CD14-positive monocyte (primary cell): Measurements from ENCODE around the gene DRAM1. TPM values are rescaled to one million over a fixed set of nuclear protein-coding genes. Genes with fewer than 3 reads are reported as not detected.
A peak's percentile ranks its signal among the peaks of the same experiment; 100 is the strongest.

Experiments used
- DNase-seq, 3 donors: peaks; one replicate each; pipeline ENCODE4 v3.0.0-alpha.2; 2011 to 2022
- H2AFZ ChIP-seq: 2 replicates; pipeline ENCODE4 v1.6.0; 2012; ENCODE audit warnings: mild to moderate bottlenecking, low read depth, low read length, inconsistent platforms; ENCODE audit not compliant: insufficient read depth, poor library complexity, severe bottlenecking
- H3K27ac ChIP-seq, 2 donors: 1 replicate in 1 of 2; 2 replicates in 1 of 2; pipeline ENCODE4 v1.5.1; 2012 to 2013; ENCODE audit warnings: low read length in 2 of 2, control low read depth in 1 of 2, inconsistent platforms in 1 of 2, low read depth in 1 of 2, mild to moderate bottlenecking in 1 of 2
- H3K27me3 ChIP-seq, 2 donors: one replicate each; pipeline versions ENCODE4 v1.6.0 to v1.6.1; 2011 to 2013; ENCODE audit warnings: low read length in 2 of 2; ENCODE audit not compliant: control insufficient read depth in 2 of 2, insufficient read depth in 2 of 2
- H3K36me3 ChIP-seq, 2 donors: replicated peaks in 1 of 2; 1 replicate in 1 of 2; 2 replicates in 1 of 2; pipeline versions ENCODE4 v1.5.1 to v1.6.1; 2012 to 2013; ENCODE audit warnings: low read length in 2 of 2, control low read depth in 1 of 2, inconsistent platforms in 1 of 2, mild to moderate bottlenecking in 1 of 2; ENCODE audit not compliant: insufficient read depth in 2 of 2, control insufficient read depth in 1 of 2
- H3K4me1 ChIP-seq, 2 donors: 1 replicate in 1 of 2; 2 replicates in 1 of 2; pipeline versions ENCODE4 v1.5.1 to v1.6.1; 2012 to 2013; ENCODE audit warnings: low read length in 2 of 2, control low read depth in 1 of 2, inconsistent platforms in 1 of 2, mild to moderate bottlenecking in 1 of 2, moderate library complexity in 1 of 2; ENCODE audit not compliant: insufficient read depth in 2 of 2, control insufficient read depth in 1 of 2
- H3K4me2 ChIP-seq: replicated peaks from 2 replicates; pipeline ENCODE3; 2012; ENCODE audit warnings: low read length, moderate library complexity, mild to moderate bottlenecking; ENCODE audit not compliant: poor library complexity, severe bottlenecking; ENCODE audit errors: extremely low read depth
- H3K4me3 ChIP-seq, 3 experiments: fragments of 200-600 bp in 1 of 3; sonication (generic) in 1 of 3; replicated peaks in 1 of 3; 1 replicate in 2 of 3; 2 replicates in 1 of 3; pipeline ENCODE4 v1.5.1; 2011 to 2013; ENCODE audit warnings: low read length in 3 of 3, mild to moderate bottlenecking in 3 of 3, control low read depth in 2 of 3, low read depth in 2 of 3, inconsistent platforms in 1 of 3, moderate library complexity in 1 of 3
- H3K79me2 ChIP-seq: 2 replicates; pipeline ENCODE4 v1.6.0; 2012; ENCODE audit warnings: mild to moderate bottlenecking, control low read depth, inconsistent platforms, low read length, moderate library complexity; ENCODE audit not compliant: insufficient read depth
- H3K9ac ChIP-seq: 2 replicates; pipeline ENCODE4 v1.6.0; 2017; ENCODE audit warnings: low read length, mild to moderate bottlenecking; ENCODE audit not compliant: insufficient read depth, poor library complexity, severe bottlenecking
- H3K9me3 ChIP-seq, 2 donors: replicated peaks in 1 of 2; 1 replicate in 1 of 2; 2 replicates in 1 of 2; pipeline versions ENCODE4 v1.5.1 to v1.6.1; 2012 to 2013; ENCODE audit warnings: low read length in 2 of 2, control low read depth in 1 of 2; ENCODE audit not compliant: control insufficient read depth in 1 of 2, insufficient read depth in 1 of 2
- H4K20me1 ChIP-seq: 2 replicates; pipeline ENCODE4 v1.6.0; 2012; ENCODE audit warnings: mild to moderate bottlenecking, low read length, control low read depth, moderate library complexity; ENCODE audit not compliant: insufficient read depth
- H3K27ac Mint-ChIP-seq, 7 donors: one replicate each; pipeline ENCODE4 v1.8.0; 2020; ENCODE audit warnings: mild to moderate bottlenecking in 7 of 7, mixed read lengths in 7 of 7, moderate library complexity in 6 of 7, inconsistent platforms in 2 of 7
- H3K27me3 Mint-ChIP-seq, 3 donors: one replicate each; pipeline ENCODE4 v1.8.0; 2021 to 2022; ENCODE audit warnings: low read depth in 3 of 3, mild to moderate bottlenecking in 3 of 3, mixed read lengths in 3 of 3, moderate library complexity in 3 of 3, inconsistent platforms in 1 of 3
- H3K36me3 Mint-ChIP-seq, 2 donors: one replicate each; pipeline ENCODE4 v1.8.0; 2020; ENCODE audit warnings: mixed read lengths in 2 of 2, inconsistent platforms in 1 of 2, mild to moderate bottlenecking in 1 of 2
- H3K4me1 Mint-ChIP-seq: one replicate; pipeline ENCODE4 v1.8.0; 2020; ENCODE audit warnings: mild to moderate bottlenecking, mixed read lengths
- H3K4me3 Mint-ChIP-seq, 2 donors: one replicate each; pipeline ENCODE4 v1.8.0; 2020; ENCODE audit warnings: mild to moderate bottlenecking in 2 of 2, mixed read lengths in 2 of 2, moderate library complexity in 1 of 2
- H3K9me3 Mint-ChIP-seq, 7 donors: one replicate each; pipeline ENCODE4 v1.8.0; 2020 to 2022; ENCODE audit warnings: mixed read lengths in 7 of 7, mild to moderate bottlenecking in 6 of 7, moderate library complexity in 6 of 7, inconsistent platforms in 2 of 7
- WGBS: methylation state at CpG from one replicate; pipeline ENCODE4 v1.1.5; 2013; ENCODE audit warnings: missing lambda C conversion rate; ENCODE audit not compliant: insufficient coverage; 5-methylcytosine and 5-hydroxymethylcytosine counted together
- intact Hi-C, 2 donors: fragments of 100-400 bp; cut with micrococcal nuclease; formaldehyde crosslinking; loops; one replicate each; pipeline versions ENCODE4 v1.15.0 to v1.15.1; 2023
- polyA plus RNA-seq, 3 donors: library from polyadenylated mRNA; depleted of rRNA in 1 of 3; unstranded in 2 of 3; stranded (reverse) in 1 of 3; fragments of 300-500 nt in 2 of 3; fragments of >200 nt in 1 of 3; fragmentation: Illumina TruSeq in 2 of 3; gene quantifications; 1 replicate in 2 of 3; 2 replicates in 1 of 3; pipeline ENCODE4 v1.2.3, GENCODE V29; 2012 to 2021
- TF ChIP-seq, protein P1 (sequence below): fragments of 200-600 bp; IDR thresholded peaks from one replicate; pipeline ENCODE4 v1.8.0; 2022; ENCODE audit warnings: antibody characterized with exemption, mild to moderate bottlenecking

The DRAM1 gene
- polyA plus RNA-seq, 3 donors, result 14.0 to 49.7 (median 43.0) TPM

DNA sequence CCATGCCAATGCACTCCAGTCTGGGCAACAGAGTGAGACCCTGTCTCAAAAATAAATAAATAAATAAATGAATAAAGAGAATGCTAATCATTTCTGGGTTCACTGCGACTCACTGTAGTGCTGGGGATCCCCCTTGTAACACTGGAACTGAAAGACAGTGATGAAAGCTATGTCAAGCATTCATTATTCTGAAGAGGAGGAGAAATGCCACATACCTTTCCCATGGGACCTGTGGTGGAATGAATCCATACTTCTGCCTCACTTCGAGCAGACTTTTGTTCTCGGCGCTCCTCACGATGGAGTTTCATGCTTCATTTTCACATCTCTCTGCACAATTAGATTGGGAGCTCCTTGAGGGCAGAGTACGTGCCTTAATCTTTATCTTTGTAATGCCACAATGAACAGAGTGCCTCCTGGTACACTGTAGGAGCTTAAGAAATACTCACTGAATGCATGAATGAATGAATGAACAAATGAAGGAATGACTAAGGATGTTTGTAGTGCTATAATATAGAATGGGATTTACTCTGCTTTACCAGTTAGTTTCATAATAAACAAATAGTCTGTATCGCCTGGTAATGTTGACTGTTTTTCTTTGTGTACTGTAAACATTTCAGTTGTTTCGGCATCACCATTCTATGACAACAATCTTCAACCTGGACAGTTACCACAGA is 45.8 kb downstream of the DRAM1 start:
- peaks cover 35% of the 10 kb centered on the region for H3K4me1 Mint-ChIP-seq

DNA sequence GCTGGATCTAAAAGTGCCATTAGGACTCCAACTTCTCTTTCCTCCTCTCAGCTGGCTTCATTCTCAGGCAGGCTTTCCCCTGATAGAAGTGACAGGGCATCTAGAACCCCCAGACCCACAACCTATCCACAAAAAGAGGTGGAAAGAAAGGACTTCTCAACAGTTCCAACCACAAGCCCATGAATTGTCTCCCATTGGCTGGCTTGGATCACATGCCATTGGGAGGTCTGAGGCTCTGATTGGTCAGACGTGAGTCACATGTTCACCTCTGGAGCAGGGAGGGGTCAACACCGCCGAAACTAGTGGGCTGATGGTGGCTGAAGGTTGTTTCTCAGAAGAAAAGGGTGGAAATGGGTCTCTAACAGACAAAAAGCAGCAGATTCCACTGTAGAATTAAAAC is 47.2 kb downstream of the DRAM1 start:
- H4K20me1 ChIP-seq, result no peaks in the 10 kb centered on the region
- peaks cover 10 to 31% of the 10 kb centered on the region in 2 donors for H3K36me3 ChIP-seq
- intact Hi-C loops, result no loop called here
- peaks cover 21 to 28% of the 10 kb centered on the region in 2 donors for H3K36me3 Mint-ChIP-seq
- no peaks in the 10 kb centered on the region for H3K79me2 ChIP-seq
- peaks cover 4 to 12% (median 10%) of the 10 kb centered on the region in 7 donors for H3K9me3 Mint-ChIP-seq
- DNase-seq, result peak in 1 of 3 donors; percentile 27
- H3K4me3 ChIP-seq, result no peak overlapping the region
- peak overlapping the region in 6 of 7 donors; percentile 36 to 92 (median 76) for H3K27ac Mint-ChIP-seq
- H3K27me3 Mint-ChIP-seq, result peaks cover 0 to 2% (median 0%) of the 10 kb centered on the region in 3 donors
- TF ChIP-seq, protein P1, sequence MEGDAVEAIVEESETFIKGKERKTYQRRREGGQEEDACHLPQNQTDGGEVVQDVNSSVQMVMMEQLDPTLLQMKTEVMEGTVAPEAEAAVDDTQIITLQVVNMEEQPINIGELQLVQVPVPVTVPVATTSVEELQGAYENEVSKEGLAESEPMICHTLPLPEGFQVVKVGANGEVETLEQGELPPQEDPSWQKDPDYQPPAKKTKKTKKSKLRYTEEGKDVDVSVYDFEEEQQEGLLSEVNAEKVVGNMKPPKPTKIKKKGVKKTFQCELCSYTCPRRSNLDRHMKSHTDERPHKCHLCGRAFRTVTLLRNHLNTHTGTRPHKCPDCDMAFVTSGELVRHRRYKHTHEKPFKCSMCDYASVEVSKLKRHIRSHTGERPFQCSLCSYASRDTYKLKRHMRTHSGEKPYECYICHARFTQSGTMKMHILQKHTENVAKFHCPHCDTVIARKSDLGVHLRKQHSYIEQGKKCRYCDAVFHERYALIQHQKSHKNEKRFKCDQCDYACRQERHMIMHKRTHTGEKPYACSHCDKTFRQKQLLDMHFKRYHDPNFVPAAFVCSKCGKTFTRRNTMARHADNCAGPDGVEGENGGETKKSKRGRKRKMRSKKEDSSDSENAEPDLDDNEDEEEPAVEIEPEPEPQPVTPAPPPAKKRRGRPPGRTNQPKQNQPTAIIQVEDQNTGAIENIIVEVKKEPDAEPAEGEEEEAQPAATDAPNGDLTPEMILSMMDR, result no peak
- peaks cover 5 to 8% of the 10 kb centered on the region in 2 donors for H3K9me3 ChIP-seq
- no peaks in the 10 kb centered on the region for H3K27me3 ChIP-seq
- WGBS, result no CpG with 5 or more reads among the region's 3 CpGs
- H3K4me1 ChIP-seq, result peaks cover 34 to 46% of the 10 kb centered on the region in 2 donors
- H3K9ac ChIP-seq, result no peak overlapping the region
- no peak overlapping the region for H3K4me2 ChIP-seq
- no peak overlapping the region for H2AFZ ChIP-seq
- no peak overlapping the region for H3K4me3 Mint-ChIP-seq
- H3K27ac ChIP-seq, result peak overlapping the region in 1 of 2 donors; percentile 57
- peaks cover 43% of the 10 kb centered on the region for H3K4me1 Mint-ChIP-seq

More for the DNA sequence above, 45.8 kb downstream of the DRAM1 start:
- Histone ChIP-seq H3K4me2 (no peak overlapping the region), H3K79me2 (no peaks in the 10 kb centered on the region), H3K36me3 (peaks cover 10 to 43% of the 10 kb centered on the region in 2 donors), H3K4me3 (no peak overlapping the region), H3K9ac (no peak overlapping the region), H4K20me1 (no peaks in the 10 kb centered on the region), H3K4me1 (peaks cover 29 to 38% of the 10 kb centered on the region in 2 donors), H2AFZ (no peak overlapping the region), H3K27ac (no peak overlapping the region), H3K9me3 (peaks cover 0 to 3% of the 10 kb centered on the region in 2 donors), H3K27me3 (no peaks in the 10 kb centered on the region)
- intact Hi-C loops, result no loop called here
- Mint-ChIP-seq H3K27ac (no peak overlapping the region), H3K9me3 (peaks cover 0 to 6% (median 4%) of the 10 kb centered on the region in 7 donors), H3K27me3 (peaks cover 0 to 2% (median 0%) of the 10 kb centered on the region in 3 donors), H3K4me3 (no peak overlapping the region), H3K36me3 (peaks cover 32 to 40% of the 10 kb centered on the region in 2 donors)
- 100% methylated on average over 4 of the region's 8 CpGs for WGBS
- TF ChIP-seq, protein P1, result no peak
- DNase-seq, result peak in 1 of 3 donors; percentile 29
